ENCODE measurements around the gene CHD9. TPM values are rescaled to one million over a fixed set of nuclear protein-coding genes. Genes with fewer than 3 reads are reported as not detected.
"Not testable (repeated sequence)": the region's sequence is repeated elsewhere in the genome, so short reads cannot be mapped to it uniquely, and the experiment has no call there.

Gene CHD9
- total and polyA plus RNA-seq, 9 donors, result 22.6 to 94.8 (median 46.8) TPM

DNA sequence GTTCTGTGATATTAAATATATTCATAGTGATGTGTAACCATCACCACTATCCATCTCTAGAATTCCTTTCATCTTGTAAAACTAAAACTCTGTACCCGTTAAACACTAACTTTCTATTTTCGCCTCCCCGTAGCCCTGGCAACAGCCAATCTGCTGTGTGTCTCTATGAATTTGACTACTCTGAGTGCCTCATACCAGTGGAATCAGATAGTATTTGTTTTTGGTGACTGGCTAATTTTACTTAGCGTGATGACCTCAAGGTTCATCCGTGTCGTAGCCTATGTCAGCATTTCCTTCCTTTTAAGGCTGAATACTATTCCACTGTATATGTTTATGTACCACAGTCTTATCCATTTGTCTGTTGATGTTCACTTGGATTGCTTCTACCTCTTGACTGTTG is 18.2 kb downstream of the CHD9 start:
- Histone ChIP-seq H3K27ac (ENCODE audit: low read length) (peak overlapping the region; percentile 31), H3K4me3 (ENCODE audit: low read length) (no peak overlapping the region), H3K4me1 (ENCODE audit: control insufficient read depth, insufficient read depth, low read length) (peaks cover 17% of the 10 kb centered on the region), H3K27me3 (ENCODE audit: control insufficient read depth, insufficient read depth, low read length) (no peaks in the 10 kb centered on the region), H3K9me3 (replicated peaks; ENCODE audit: control insufficient read depth, low read depth, low read length) (peaks cover 4% of the 10 kb centered on the region), H3K36me3 (ENCODE audit: control insufficient read depth, insufficient read depth, low read length) (peaks cover 7% of the 10 kb centered on the region)
- DNase-seq, result no peak
- no CpG with 5 or more reads among the region's 6 CpGs for WGBS (ENCODE audit: insufficient coverage)

DNA sequence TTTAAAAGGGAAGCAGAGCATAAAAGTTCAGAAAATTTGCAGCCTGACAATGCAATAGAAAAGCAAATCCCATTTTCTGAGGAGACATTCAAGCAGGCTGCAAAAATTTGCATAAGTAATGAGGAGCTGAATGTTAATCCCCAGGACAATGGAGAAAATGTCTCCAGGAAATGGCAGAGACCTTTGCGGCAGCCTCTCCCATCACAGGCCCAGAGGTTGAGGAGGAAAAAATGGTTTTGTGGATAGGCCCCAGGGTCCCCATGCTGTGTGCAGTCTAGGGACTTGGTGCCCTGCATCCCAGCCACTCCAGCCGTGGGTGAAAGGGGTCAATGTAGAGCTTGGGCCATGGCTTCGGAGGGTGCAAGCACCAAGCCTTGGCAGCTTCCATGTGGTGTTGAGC is 19.5 kb downstream of the CHD9 start:
- WGBS (ENCODE audit: insufficient coverage), result 67% methylated on average over 3 of the region's 3 CpGs
- peaks cover 27% of the 10 kb centered on the region for H3K4me1 ChIP-seq (ENCODE audit: control insufficient read depth, insufficient read depth, low read length)
- not testable (repeated sequence) for H3K27me3 ChIP-seq (ENCODE audit: control insufficient read depth, insufficient read depth, low read length); DNase-seq; H3K36me3 ChIP-seq (ENCODE audit: control insufficient read depth, insufficient read depth, low read length); H3K9me3 ChIP-seq (replicated peaks; ENCODE audit: control insufficient read depth, low read depth, low read length); H3K4me3 ChIP-seq (ENCODE audit: low read length); H3K27ac ChIP-seq (ENCODE audit: low read length)

DNA sequence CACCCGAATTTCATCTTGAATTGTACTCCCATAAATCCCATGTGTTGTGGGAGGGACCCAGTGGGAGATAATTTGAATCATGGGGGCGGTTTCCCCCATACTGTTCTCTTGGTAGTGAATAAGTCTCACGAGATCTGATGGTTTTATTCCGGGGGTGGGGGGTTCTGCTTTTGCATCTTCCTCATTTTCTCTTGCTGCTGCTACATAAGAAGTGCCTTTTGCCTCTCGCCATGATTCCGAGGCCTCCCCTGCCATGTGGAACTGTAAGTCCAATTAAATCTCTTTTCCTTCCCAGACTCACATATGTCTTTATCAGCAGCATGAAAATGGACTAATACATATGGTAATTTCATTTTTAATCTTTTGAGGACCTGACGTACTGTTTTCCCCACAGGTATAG is 20.7 kb downstream of the CHD9 start:
- not testable (repeated sequence) for H3K4me3 ChIP-seq (ENCODE audit: low read length)
- H3K4me1 ChIP-seq (ENCODE audit: control insufficient read depth, insufficient read depth, low read length), result peaks cover 35% of the 10 kb centered on the region
- WGBS (ENCODE audit: insufficient coverage), result no CpG with 5 or more reads among the region's 7 CpGs

DNA sequence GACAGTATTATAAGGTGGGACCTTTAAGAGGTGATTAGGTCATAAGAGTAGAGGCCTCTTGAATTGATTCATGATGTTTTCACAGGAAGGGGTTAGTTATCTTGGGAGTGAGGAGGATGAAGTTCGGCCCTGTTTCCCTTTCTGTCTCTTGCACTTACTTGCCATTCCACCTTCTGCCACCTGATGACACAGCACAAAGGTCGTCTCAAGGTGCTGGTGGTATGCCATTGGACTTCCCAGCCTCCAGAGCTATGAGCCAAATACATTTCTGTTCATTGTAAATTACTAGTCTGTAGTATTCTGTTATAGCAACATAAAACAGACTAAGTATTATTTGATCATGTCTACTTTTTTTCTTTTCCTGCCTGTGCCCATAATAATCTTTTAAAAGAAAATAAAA is 23.5 kb downstream of the CHD9 start:
- DNase-seq, result no peak
- Histone ChIP-seq H3K27ac (ENCODE audit: low read length) (peak overlapping the region; percentile 95), H3K4me3 (ENCODE audit: low read length) (no peak overlapping the region), H3K9me3 (replicated peaks; ENCODE audit: control insufficient read depth, low read depth, low read length) (peaks cover 4% of the 10 kb centered on the region), H3K27me3 (ENCODE audit: control insufficient read depth, insufficient read depth, low read length) (no peaks in the 10 kb centered on the region), H3K36me3 (ENCODE audit: control insufficient read depth, insufficient read depth, low read length) (peaks cover 3% of the 10 kb centered on the region), H3K4me1 (ENCODE audit: control insufficient read depth, insufficient read depth, low read length) (peaks cover 36% of the 10 kb centered on the region)
- no CpG with 5 or more reads among the region's 2 CpGs for WGBS (ENCODE audit: insufficient coverage)

More for the DNA sequence above, 20.7 kb downstream of the CHD9 start:
- H3K9me3 ChIP-seq (replicated peaks; ENCODE audit: control insufficient read depth, low read depth, low read length); H3K36me3 ChIP-seq (ENCODE audit: control insufficient read depth, insufficient read depth, low read length); H3K27me3 ChIP-seq (ENCODE audit: control insufficient read depth, insufficient read depth, low read length); H3K27ac ChIP-seq (ENCODE audit: low read length); DNase-seq: not testable (repeated sequence)

DNA sequence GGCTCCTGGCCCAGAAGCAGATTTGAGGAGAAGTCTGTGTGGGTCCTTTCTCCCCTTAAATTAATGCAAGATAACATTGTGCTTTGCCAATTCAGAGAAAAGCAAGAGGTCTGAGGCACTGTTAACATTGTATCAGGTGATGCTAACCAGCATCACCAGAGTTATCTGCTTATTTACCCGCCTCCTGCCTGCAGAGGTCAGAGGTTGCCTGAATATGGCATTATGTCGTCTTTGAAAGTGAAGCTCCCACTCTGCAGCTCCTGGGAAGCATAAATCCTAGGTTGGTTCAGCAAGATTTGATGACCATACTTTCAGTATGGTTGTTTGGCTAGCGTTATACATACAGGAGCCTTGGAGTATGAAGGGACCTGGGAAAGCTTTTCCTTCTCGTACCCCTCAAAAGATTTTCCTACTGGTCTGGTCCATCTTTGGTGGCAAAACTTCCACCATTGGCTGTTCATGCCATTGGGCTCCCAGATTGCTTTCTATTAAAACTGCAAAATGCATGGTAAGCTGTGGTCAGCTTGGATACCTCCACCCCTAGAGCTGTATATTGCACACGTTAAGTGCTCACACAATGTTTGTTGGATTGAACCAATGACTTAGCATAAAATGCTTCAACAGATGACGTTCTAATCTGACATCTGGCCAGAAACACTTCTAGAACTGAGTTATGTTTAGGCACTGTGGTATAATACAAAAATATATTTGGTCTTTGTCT is 24.1 kb downstream of the CHD9 start:
- Histone ChIP-seq H3K9me3 (replicated peaks; ENCODE audit: control insufficient read depth, low read depth, low read length) (peaks cover 4% of the 10 kb centered on the region), H3K4me3 (ENCODE audit: low read length) (no peak overlapping the region), H3K27ac (ENCODE audit: low read length) (peak overlapping the region; percentile 95), H3K4me1 (ENCODE audit: control insufficient read depth, insufficient read depth, low read length) (peaks cover 37% of the 10 kb centered on the region), H3K27me3 (ENCODE audit: control insufficient read depth, insufficient read depth, low read length) (no peaks in the 10 kb centered on the region), H3K36me3 (ENCODE audit: control insufficient read depth, insufficient read depth, low read length) (peaks cover 3% of the 10 kb centered on the region)
- 63% methylated on average over 3 of the region's 6 CpGs for WGBS (ENCODE audit: insufficient coverage)
- no peak for DNase-seq

DNA sequence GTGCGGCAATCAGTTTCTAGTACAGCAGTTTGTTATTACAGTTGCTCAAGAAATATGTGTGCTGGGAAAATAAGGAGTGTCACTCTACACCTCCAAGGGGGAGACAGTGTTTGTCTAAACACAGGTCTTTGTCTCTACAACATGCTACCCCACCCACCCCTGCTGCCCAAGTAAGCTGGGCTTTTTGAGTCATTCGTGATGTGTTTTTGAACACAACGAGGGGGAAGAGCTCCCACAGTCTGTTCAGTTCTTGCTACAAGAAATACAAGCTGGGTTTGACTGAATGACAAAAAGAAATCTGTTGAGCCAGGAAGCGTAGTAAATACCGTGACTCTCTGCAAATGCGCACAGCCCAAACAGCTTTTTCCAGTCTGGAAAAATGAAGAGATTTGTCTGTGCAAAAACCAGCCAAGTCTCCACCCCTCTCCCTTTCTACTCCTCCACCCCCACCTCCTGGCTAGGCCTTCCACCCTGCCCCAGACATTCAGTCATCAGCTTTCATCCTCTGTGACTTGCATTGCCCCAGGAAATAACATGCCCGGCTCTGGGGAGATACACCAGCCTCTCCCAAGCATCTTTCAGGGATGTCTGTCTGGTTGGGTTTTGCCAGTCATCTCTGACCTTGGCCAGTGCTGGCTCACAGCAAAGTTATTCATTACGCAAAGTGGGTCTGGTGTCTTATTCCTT is 25.7 kb downstream of the CHD9 start:
- Histone ChIP-seq H3K27me3 (ENCODE audit: control insufficient read depth, insufficient read depth, low read length) (no peaks in the 10 kb centered on the region), H3K4me3 (ENCODE audit: low read length) (no peak overlapping the region), H3K36me3 (ENCODE audit: control insufficient read depth, insufficient read depth, low read length) (peaks cover 3% of the 10 kb centered on the region), H3K4me1 (ENCODE audit: control insufficient read depth, insufficient read depth, low read length) (peaks cover 51% of the 10 kb centered on the region), H3K9me3 (replicated peaks; ENCODE audit: control insufficient read depth, low read depth, low read length) (no peaks in the 10 kb centered on the region), H3K27ac (ENCODE audit: low read length) (peak overlapping the region; percentile 95)
- WGBS (ENCODE audit: insufficient coverage), result 8% methylated on average over 4 of the region's 8 CpGs
- peak; percentile 99 for DNase-seq

DNA sequence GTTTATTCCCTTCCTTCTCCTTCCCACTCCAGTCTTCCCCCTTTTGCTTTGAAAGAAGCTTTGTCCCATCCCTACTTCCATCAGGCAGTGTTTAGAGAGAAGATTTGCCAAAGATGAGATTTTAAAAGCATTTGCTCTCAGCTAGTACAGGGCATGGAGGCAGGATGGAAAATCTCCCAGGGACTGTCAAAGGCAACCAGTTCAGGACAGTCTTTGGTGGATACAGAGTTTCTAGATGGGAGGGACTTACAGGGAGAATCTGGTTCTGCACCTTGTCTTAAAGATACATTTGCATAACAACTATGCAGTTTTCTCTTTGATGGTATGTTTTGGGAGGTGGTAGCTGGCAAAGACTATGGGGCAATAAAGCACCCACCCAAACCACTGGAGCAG is 26.2 kb downstream of the CHD9 start:
- H3K27me3 ChIP-seq (ENCODE audit: control insufficient read depth, insufficient read depth, low read length), result no peaks in the 10 kb centered on the region
- DNase-seq, result no peak
- H3K9me3 ChIP-seq (replicated peaks; ENCODE audit: control insufficient read depth, low read depth, low read length), result no peaks in the 10 kb centered on the region
- H3K4me3 ChIP-seq (ENCODE audit: low read length), result no peak overlapping the region
- H3K4me1 ChIP-seq (ENCODE audit: control insufficient read depth, insufficient read depth, low read length), result peaks cover 55% of the 10 kb centered on the region
- H3K27ac ChIP-seq (ENCODE audit: low read length), result peak overlapping the region; percentile 95
- H3K36me3 ChIP-seq (ENCODE audit: control insufficient read depth, insufficient read depth, low read length), result peaks cover 3% of the 10 kb centered on the region

DNA sequence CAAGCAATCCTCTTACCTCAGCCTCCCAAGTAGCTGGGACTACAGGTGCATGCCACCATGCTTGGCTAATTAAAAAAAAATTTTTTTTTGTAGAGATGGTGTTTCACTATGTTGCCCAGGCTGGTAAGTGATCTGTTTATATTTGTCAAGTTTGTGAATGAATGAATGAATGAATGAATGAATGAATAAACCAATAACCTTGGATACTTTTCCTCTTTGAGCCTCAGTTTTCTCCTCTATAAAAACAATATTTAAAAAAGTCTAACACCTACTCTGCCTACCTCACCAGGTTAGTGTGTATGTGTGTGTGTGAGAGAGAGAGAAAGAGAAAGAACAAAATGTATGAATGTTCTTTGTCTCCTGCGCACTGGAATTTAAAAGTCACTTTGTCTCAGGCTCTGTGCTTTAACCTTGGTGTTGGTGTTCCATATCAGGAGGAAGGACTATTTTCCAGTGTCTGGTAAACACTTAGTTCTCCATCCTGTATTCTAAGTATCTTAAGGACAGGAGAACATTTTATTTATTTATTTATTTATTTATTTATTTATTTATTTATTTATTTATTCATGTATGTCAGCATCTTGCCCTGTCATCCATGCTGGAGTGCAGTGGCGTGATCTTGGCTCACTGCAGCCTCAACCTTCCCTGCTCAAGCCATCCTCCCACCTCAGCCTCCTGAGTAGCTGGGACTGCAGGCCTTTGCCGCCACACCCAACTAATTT is 27.1 kb downstream of the CHD9 start:
- H3K9me3 ChIP-seq (replicated peaks; ENCODE audit: control insufficient read depth, low read depth, low read length), result no peaks in the 10 kb centered on the region
- no peak for DNase-seq
- WGBS (ENCODE audit: insufficient coverage), result 92% methylated on average over 2 of the region's 3 CpGs
- H3K4me1 ChIP-seq (ENCODE audit: control insufficient read depth, insufficient read depth, low read length), result peaks cover 61% of the 10 kb centered on the region
- H3K27ac ChIP-seq (ENCODE audit: low read length), result no peak overlapping the region
- no peaks in the 10 kb centered on the region for H3K27me3 ChIP-seq (ENCODE audit: control insufficient read depth, insufficient read depth, low read length)
- H3K36me3 ChIP-seq (ENCODE audit: control insufficient read depth, insufficient read depth, low read length), result peaks cover 3% of the 10 kb centered on the region
- H3K4me3 ChIP-seq (ENCODE audit: low read length), result no peak overlapping the region

DNA sequence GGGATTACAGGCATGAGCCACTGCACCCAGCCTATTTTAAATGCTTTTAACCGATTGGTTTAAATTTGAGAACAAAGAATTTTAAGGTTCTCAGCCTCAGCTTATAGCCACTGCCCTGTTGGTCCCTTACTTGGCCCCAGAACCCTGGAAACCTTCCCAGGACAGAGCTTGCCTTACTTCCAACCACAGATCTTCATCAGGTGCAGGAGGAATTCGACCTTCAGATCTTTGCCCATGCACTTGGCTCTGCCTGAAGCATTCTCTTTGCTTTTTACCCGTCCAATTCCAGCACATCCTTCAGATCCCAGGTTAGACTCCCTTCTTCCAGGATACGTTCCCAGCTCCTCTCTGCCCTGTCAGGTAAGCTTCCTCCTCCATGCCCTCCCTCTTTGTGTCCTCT is 27.7 kb downstream of the CHD9 start:
- DNase-seq, result no peak
- H3K4me3 ChIP-seq (ENCODE audit: low read length), result no peak overlapping the region
- H3K27ac ChIP-seq (ENCODE audit: low read length), result no peak overlapping the region
- 63% methylated on average over 4 of the region's 4 CpGs for WGBS (ENCODE audit: insufficient coverage)
- H3K27me3 ChIP-seq (ENCODE audit: control insufficient read depth, insufficient read depth, low read length), result no peaks in the 10 kb centered on the region
- no peaks in the 10 kb centered on the region for H3K9me3 ChIP-seq (replicated peaks; ENCODE audit: control insufficient read depth, low read depth, low read length)
- peaks cover 3% of the 10 kb centered on the region for H3K36me3 ChIP-seq (ENCODE audit: control insufficient read depth, insufficient read depth, low read length)
- H3K4me1 ChIP-seq (ENCODE audit: control insufficient read depth, insufficient read depth, low read length), result peaks cover 66% of the 10 kb centered on the region

DNA sequence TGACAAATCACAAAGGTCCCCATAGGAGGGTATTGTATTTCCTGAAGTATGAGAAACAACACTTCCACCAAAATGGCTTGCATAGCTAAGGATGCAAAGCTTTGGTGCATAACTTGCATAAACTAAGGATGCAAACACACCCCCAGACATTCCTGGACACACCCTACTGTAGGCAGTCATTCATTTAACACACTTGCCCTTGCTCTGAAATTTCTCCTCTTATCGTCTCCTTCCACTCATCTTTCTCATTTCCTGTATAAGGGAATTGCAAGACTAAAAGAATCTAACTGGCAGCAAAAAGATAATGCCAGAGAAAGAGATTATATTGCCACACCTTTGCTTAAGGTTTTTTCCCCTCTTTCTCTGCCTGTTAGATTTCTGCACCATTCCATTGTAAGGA is 28.3 kb downstream of the CHD9 start:
- H3K27ac ChIP-seq (ENCODE audit: low read length), result no peak overlapping the region

More for the DNA sequence above, 28.3 kb downstream of the CHD9 start:
- Histone ChIP-seq H3K36me3 (ENCODE audit: control insufficient read depth, insufficient read depth, low read length) (peaks cover 6% of the 10 kb centered on the region), H3K9me3 (replicated peaks; ENCODE audit: control insufficient read depth, low read depth, low read length) (no peaks in the 10 kb centered on the region), H3K4me1 (ENCODE audit: control insufficient read depth, insufficient read depth, low read length) (peaks cover 66% of the 10 kb centered on the region), H3K27me3 (ENCODE audit: control insufficient read depth, insufficient read depth, low read length) (no peaks in the 10 kb centered on the region), H3K4me3 (ENCODE audit: low read length) (no peak overlapping the region)
- no CpG with 5 or more reads among the region's 1 CpG for WGBS (ENCODE audit: insufficient coverage)
- DNase-seq, result no peak

All from muscle of leg (tissue), 11 donors.